HepG2 (cell line): ENCODE measurements around the gene PPP1R15B. TPM values are rescaled to one million over a fixed set of nuclear protein-coding genes. Genes with fewer than 3 reads are reported as not detected.

Experiments
- ATAC-seq: fragments of 200-7000 bp; cut with Tn5 transposase; 3 replicates; pipeline ENCODE4 v1.9.1; 2020; ENCODE audit warnings: mild to moderate bottlenecking, moderate library complexity
- BruUV-seq: library from RNA; stranded (reverse); fragments of 400-500 nt; replicated peaks from 2 replicates; lab custom pipeline; 2021; lab: Mats Ljungman, UMichigan
- CTCF ChIA-PET: fragments of 300-600 bp; formaldehyde crosslinking; extraction: SDS; loops from one replicate; lab custom pipeline; 2021; ENCODE audit warnings: low total read pairs, inconsistent platforms, low intra/inter-chr PET ratio; lab: Yijun Ruan, JAX
- POLR2A ChIA-PET: fragments of 350-600 bp; sonication (Branson Sonifier 250); formaldehyde crosslinking; loops from one replicate; lab custom pipeline; 2020; ENCODE audit warnings: antibody characterized with exemption, inconsistent platforms; lab: Yijun Ruan, JAX
- DNase-seq: peaks from one replicate; pipeline ENCODE4 v3.0.0-alpha.2; 2015; ENCODE audit warnings: low spot score
- FAIRE-seq: peaks from 3 replicates; lab custom pipeline; 2011; peaks lifted over from hg19 to GRCh38; lab: Jason Lieb, UNC
- H2AFZ ChIP-seq: one replicate; pipeline ENCODE4 v1.6.1; 2011; ENCODE audit warnings: low read length, inconsistent platforms
- H3K27ac ChIP-seq: fragments of 300-600 bp; 3 replicates; pipeline ENCODE4 v1.8.0; 2011; ENCODE audit warnings: mixed run types, mild to moderate bottlenecking, mixed read lengths, low read length, inconsistent platforms; ENCODE audit not compliant: insufficient read depth; ENCODE audit errors: extremely low read length
- H3K27me3 ChIP-seq, 2 experiments: fragments of 200-600 bp in 1 of 2; 2 replicates in 1 of 2; 3 replicates in 1 of 2; pipeline versions ENCODE4 v1.6.0 to v1.8.0; 2011; ENCODE audit warnings: low read length in 2 of 2, mild to moderate bottlenecking in 2 of 2, moderate library complexity in 2 of 2, inconsistent platforms in 1 of 2; ENCODE audit not compliant: insufficient read depth in 2 of 2, control insufficient read depth in 1 of 2
- H3K36me3 ChIP-seq, 2 experiments: fragments of 200-600 bp in 1 of 2; replicated peaks in 1 of 2; 2 replicates in 1 of 2; 3 replicates in 1 of 2; pipeline versions ENCODE4 v1.5.1 to v1.8.0; 2011; ENCODE audit warnings: low read length in 2 of 2, inconsistent platforms in 1 of 2; ENCODE audit not compliant: insufficient read depth in 2 of 2, control insufficient read depth in 1 of 2
- H3K4me1 ChIP-seq: 2 replicates; pipeline ENCODE4 v1.5.1; 2012; ENCODE audit warnings: low read length, inconsistent platforms; ENCODE audit not compliant: insufficient read depth
- H3K4me2 ChIP-seq: 2 replicates; pipeline ENCODE4 v1.6.0; 2011; ENCODE audit warnings: low read depth, low read length, inconsistent platforms
- H3K4me3 ChIP-seq, 3 experiments: fragments of 200-600 bp in 1 of 3; sonication (generic), shearing (Covaris generic) in 1 of 3; replicated peaks in 1 of 3; 2 replicates each; pipeline ENCODE4 v1.5.1; 2011 to 2016; ENCODE audit warnings: low read length in 3 of 3, inconsistent platforms in 2 of 3, low read depth in 2 of 3, mild to moderate bottlenecking in 2 of 3, control low read depth in 1 of 3, mixed read lengths in 1 of 3; ENCODE audit not compliant: insufficient read depth in 1 of 3
- H3K79me2 ChIP-seq: one replicate; pipeline ENCODE4 v1.6.1; 2011; ENCODE audit warnings: low read length, inconsistent platforms; ENCODE audit not compliant: insufficient read depth
- H3K9ac ChIP-seq: 2 replicates; pipeline ENCODE4 v1.6.0; 2011; ENCODE audit warnings: mild to moderate bottlenecking, low read depth, low read length, inconsistent platforms; ENCODE audit not compliant: insufficient read depth
- H3K9me3 ChIP-seq: 2 replicates; pipeline ENCODE4 v1.5.1; 2012; ENCODE audit warnings: mild to moderate bottlenecking, low read length
- H4K20me1 ChIP-seq: 2 replicates; pipeline ENCODE4 v1.6.0; 2011; ENCODE audit warnings: inconsistent platforms, mild to moderate bottlenecking, low read length, moderate library complexity; ENCODE audit not compliant: insufficient read depth
- ETV6 ChIP-seq: sonication (generic); formaldehyde crosslinking; conservative IDR thresholded peaks from 2 replicates; pipeline ENCODE4 v1.4.0; 2020; ENCODE audit warnings: missing genetic modification reagents
- KDM3A ChIP-seq: IDR thresholded peaks from 2 replicates; pipeline ENCODE4 v1.6.1; 2018; ENCODE audit warnings: low read depth, missing compliant biosample characterization
- MTF2 ChIP-seq: sonication (generic); formaldehyde crosslinking; IDR thresholded peaks from 2 replicates; pipeline ENCODE4 v1.5.0; 2020; ENCODE audit warnings: missing genetic modification reagents, borderline replicate concordance
- MZF1 ChIP-seq: sonication (generic); formaldehyde crosslinking; IDR thresholded peaks from 2 replicates; pipeline ENCODE4 v1.8.1; 2023; ENCODE audit warnings: mild to moderate bottlenecking, missing genetic modification reagents, borderline replicate concordance
- NFIC ChIP-seq: IDR thresholded peaks from 2 replicates; pipeline ENCODE4 v1.6.1; 2012; ENCODE audit warnings: mild to moderate bottlenecking, low read length, inconsistent platforms
- SRF ChIP-seq: IDR thresholded peaks from 2 replicates; pipeline ENCODE4 v1.6.1; 2011; ENCODE audit warnings: mild to moderate bottlenecking, low read depth, low read length, moderate library complexity
- ZNF24 ChIP-seq: fragments of 450-650 bp; IDR thresholded peaks from 2 replicates; pipeline ENCODE4 v1.6.1; 2017; ENCODE audit warnings: antibody characterized with exemption, mild to moderate bottlenecking
- ZNF788 ChIP-seq: sonication (generic); formaldehyde crosslinking; IDR thresholded peaks from 2 replicates; pipeline ENCODE4 v1.5.0; 2020; ENCODE audit warnings: mild to moderate bottlenecking, missing genetic modification reagents, borderline replicate concordance
- whole genome bisulfite sequencing: methylation state at CpG from one replicate; pipeline ENCODE4 v1.1.6; 2017; ENCODE audit warnings: low lambda C conversion rate; 5-methylcytosine and 5-hydroxymethylcytosine counted together
- in situ Hi-C: cut with HindIII; loops from 2 replicates; pipeline ENCODE4 v1.10.0; 2017; ENCODE audit warnings: low pct_unique_long_range_greater_than_20kb; ENCODE audit not compliant: extremely low pct_ligation_motif_present
- intact Hi-C: fragments of 100-400 bp; cut with micrococcal nuclease; formaldehyde crosslinking; loops from one replicate; pipeline ENCODE4 v1.10.0; 2022; ENCODE audit not compliant: unreplicated experiment
- polyA plus RNA-seq, 8 experiments: library from polyadenylated mRNA; depleted of rRNA in 3 of 8; stranded (reverse) in 7 of 8; unstranded in 1 of 8; fragments of >200 nt; fragmentation: Illumina TruSeq in 4 of 8; extraction: Trizol in 4 of 8; gene quantifications; 2 replicates each; pipeline versions ENCODE4 v1.2.1 to v1.2.3, GENCODE V29; 2011 to 2016; ENCODE audit warnings: low read depth in 4 of 8, missing spikeins in 1 of 8, mixed read lengths in 1 of 8; ENCODE audit not compliant: insufficient read depth in 1 of 8
- total RNA-seq, 5 experiments: library from RNA; depleted of rRNA; stranded (reverse); fragments of >200 nt; fragmentation: Illumina TruSeq; extraction: Trizol; gene quantifications; 2 replicates each; pipeline ENCODE4 v1.2.3, GENCODE V29; 2016; ENCODE audit warnings: low read depth in 1 of 5
- TF ChIP-seq, protein P1 (sequence below): sonication (generic); formaldehyde crosslinking; IDR thresholded peaks from 2 replicates; pipeline ENCODE4 v1.5.0; 2020; ENCODE audit warnings: mild to moderate bottlenecking, missing genetic modification reagents, borderline replicate concordance
- TF ChIP-seq, protein P2 (sequence below): IDR thresholded peaks from 2 replicates; pipeline ENCODE4 v1.6.1; 2016; ENCODE audit warnings: missing biosample characterization, missing genetic modification reagents, low read depth
- TF ChIP-seq, protein P3 (sequence below): sonication (generic); formaldehyde crosslinking; IDR thresholded peaks from 2 replicates; pipeline ENCODE4 v1.4.0; 2020; ENCODE audit warnings: low read depth, mild to moderate bottlenecking, missing genetic modification reagents
- TF ChIP-seq, protein P4 (sequence below): sonication (generic); formaldehyde crosslinking; IDR thresholded peaks from 2 replicates; pipeline ENCODE4 v1.4.0; 2020; ENCODE audit warnings: mild to moderate bottlenecking, missing genetic modification reagents

PPP1R15B gene
- total and polyA plus RNA-seq, 2 of the 13 experiments (the other 11 are each of a cell fraction or from before 2014, with no cell fraction given): 13.4 to 23.8 TPM

DNA sequence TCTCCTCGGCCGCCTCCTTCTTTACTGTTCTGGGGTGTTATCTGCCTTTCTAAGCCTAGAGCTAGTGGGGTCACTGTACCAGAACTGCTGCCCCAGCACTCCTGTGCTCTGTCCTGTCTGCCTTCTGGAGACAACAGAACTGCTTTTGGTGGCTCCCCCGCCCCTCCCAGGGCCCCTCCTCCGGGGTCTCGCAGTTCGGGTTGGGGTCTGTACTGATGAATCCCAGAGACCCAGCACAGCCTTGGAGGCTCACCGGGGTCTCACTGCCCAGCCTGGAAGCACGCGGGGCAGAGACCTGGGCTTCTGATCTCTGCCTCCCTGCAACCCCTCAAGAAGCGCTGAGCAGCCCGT, 48.7 kb downstream of the PPP1R15B start (continued):
- TF ChIP-seq, protein P1, sequence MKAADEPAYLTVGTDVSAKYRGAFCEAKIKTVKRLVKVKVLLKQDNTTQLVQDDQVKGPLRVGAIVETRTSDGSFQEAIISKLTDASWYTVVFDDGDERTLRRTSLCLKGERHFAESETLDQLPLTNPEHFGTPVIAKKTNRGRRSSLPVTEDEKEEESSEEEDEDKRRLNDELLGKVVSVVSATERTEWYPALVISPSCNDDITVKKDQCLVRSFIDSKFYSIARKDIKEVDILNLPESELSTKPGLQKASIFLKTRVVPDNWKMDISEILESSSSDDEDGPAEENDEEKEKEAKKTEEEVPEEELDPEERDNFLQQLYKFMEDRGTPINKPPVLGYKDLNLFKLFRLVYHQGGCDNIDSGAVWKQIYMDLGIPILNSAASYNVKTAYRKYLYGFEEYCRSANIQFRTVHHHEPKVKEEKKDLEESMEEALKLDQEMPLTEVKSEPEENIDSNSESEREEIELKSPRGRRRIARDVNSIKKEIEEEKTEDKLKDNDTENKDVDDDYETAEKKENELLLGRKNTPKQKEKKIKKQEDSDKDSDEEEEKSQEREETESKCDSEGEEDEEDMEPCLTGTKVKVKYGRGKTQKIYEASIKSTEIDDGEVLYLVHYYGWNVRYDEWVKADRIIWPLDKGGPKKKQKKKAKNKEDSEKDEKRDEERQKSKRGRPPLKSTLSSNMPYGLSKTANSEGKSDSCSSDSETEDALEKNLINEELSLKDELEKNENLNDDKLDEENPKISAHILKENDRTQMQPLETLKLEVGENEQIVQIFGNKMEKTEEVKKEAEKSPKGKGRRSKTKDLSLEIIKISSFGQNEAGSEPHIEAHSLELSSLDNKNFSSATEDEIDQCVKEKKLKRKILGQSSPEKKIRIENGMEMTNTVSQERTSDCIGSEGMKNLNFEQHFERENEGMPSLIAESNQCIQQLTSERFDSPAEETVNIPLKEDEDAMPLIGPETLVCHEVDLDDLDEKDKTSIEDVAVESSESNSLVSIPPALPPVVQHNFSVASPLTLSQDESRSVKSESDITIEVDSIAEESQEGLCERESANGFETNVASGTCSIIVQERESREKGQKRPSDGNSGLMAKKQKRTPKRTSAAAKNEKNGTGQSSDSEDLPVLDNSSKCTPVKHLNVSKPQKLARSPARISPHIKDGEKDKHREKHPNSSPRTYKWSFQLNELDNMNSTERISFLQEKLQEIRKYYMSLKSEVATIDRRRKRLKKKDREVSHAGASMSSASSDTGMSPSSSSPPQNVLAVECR: 0 out of 2 replicates have a peak, but pooled peaks have one; percentile 2
- TF ChIP-seq KDM3A: no peak
- TF ChIP-seq, all 625 proteins: peak for 2

DNA sequence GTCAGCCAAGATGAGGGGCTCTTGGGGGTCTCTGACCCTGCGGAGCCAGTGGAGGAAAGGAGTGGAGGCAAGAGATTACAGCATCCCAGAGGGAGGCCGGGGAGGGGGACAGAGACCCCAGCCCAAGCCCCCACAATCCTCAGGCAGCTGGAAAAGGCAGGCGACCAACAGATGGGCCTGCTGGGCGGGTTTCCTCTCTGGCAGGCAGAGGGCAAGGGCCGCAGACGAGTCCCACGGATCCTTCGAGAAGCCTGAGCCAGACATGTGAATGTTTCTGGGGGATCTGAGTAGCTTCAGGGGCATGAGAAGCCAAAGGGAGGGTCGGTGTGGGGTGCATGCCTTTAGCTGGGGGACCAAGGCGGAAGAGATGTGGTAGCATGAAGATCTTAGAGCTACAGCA, 49.8 kb downstream of the PPP1R15B start:
- no TSS peak for BruUV-seq
- CTCF ChIA-PET: no interaction called here
- ATAC-seq (no peak), DNase-seq (no peak), FAIRE-seq (no peak)
- Histone ChIP-seq H3K36me3 (peaks cover 2 to 10% of the 10 kb centered on the region in 2 experiments; a peak in 1 of 5 replicates), H3K9ac (no peak overlapping the region), H3K27me3 (no peaks in the 10 kb centered on the region), H2AFZ (no peak overlapping the region), H3K4me2 (no peak overlapping the region), H3K4me3 (no peak overlapping the region), H3K9me3 (no peaks in the 10 kb centered on the region), H4K20me1 (no peaks in the 10 kb centered on the region), H3K4me1 (peaks cover 20% of the 10 kb centered on the region), H3K27ac (no peak overlapping the region), H3K79me2 (no peaks in the 10 kb centered on the region)
- POLR2A ChIA-PET: no interaction called here
- 97% methylated on average over 10 of the region's 10 CpGs for WGBS
- intact Hi-C loops: no loop called here
- in situ Hi-C loops: loop anchor here (5.0 to 25.0 kb wide), 4 partner anchors 99 to 499 kb away; partner anchors contain the start of genes GOLT1A and SNRPE
- no peak for TF ChIP-seq NFIC
- TF ChIP-seq, protein P2, sequence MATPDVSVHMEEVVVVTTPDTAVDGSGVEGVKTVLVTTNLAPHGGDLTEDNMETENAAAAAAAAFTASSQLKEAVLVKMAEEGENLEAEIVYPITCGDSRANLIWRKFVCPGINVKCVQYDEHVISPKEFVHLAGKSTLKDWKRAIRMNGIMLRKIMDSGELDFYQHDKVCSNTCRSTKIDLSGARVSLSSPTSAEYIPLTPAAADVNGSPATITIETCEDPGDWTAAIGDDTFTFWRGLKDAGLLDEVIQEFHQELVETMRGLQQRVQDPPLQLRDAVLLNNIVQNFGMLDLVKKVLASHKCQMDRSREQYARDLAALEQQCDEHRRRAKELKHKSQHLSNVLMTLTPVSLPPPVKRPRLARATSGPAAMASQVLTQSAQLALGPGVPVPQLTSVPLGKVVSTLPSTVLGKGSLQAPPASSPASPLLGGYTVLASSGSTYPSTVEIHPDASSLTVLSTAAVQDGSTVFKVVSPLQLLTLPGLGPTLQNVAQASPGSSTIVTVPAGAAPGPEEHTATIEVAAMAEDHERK: no peak
- no peak for TF ChIP-seq MZF1 (CRISPR knock-in tag)
- TF ChIP-seq ZNF24: no peak
- no peak for TF ChIP-seq SRF
- no peak for TF ChIP-seq ETV6
- no peak for TF ChIP-seq MTF2 (CRISPR knock-in tag)
- TF ChIP-seq, protein P3, sequence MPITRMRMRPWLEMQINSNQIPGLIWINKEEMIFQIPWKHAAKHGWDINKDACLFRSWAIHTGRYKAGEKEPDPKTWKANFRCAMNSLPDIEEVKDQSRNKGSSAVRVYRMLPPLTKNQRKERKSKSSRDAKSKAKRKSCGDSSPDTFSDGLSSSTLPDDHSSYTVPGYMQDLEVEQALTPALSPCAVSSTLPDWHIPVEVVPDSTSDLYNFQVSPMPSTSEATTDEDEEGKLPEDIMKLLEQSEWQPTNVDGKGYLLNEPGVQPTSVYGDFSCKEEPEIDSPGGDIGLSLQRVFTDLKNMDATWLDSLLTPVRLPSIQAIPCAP (CRISPR knock-in tag): no peak
- no peak for TF ChIP-seq ZNF788 (CRISPR knock-in tag)
- TF ChIP-seq, protein P1: no peak
- TF ChIP-seq, protein P4, sequence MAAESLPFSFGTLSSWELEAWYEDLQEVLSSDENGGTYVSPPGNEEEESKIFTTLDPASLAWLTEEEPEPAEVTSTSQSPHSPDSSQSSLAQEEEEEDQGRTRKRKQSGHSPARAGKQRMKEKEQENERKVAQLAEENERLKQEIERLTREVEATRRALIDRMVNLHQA (CRISPR knock-in tag): no peak
